H9 (cell line): ENCODE measurements around the gene EFNA1. TPM values are rescaled to one million over a fixed set of nuclear protein-coding genes. Genes with fewer than 3 reads are reported as not detected.

Source experiments
- DNase-seq: peaks from one replicate; pipeline ENCODE4 v3.0.0-alpha.2; 2017
- H2AFZ ChIP-seq: one replicate; pipeline ENCODE4 v1.6.1; 2013; ENCODE audit warnings: mild to moderate bottlenecking, low read length, control low read depth, moderate library complexity
- H2AK5ac ChIP-seq: 2 replicates; pipeline ENCODE4 v1.6.1; 2013; ENCODE audit warnings: low read length, control low read depth, mixed read lengths; ENCODE audit not compliant: insufficient read length
- H2BK120ac ChIP-seq: one replicate; pipeline ENCODE4 v1.6.1; 2013; ENCODE audit warnings: low read depth, mild to moderate bottlenecking, low read length, control low read depth, inconsistent platforms; ENCODE audit not compliant: poor library complexity, severe bottlenecking
- H2BK12ac ChIP-seq: 2 replicates; pipeline ENCODE4 v1.6.1; 2013; ENCODE audit warnings: low read length, control low read depth, mixed read lengths, low read depth; ENCODE audit not compliant: insufficient read length
- H2BK15ac ChIP-seq: 2 replicates; pipeline ENCODE4 v1.6.1; 2013; ENCODE audit warnings: low read depth, low read length, control low read depth
- H2BK20ac ChIP-seq: one replicate; pipeline ENCODE4 v1.6.1; 2013; ENCODE audit warnings: low read depth, mild to moderate bottlenecking, low read length, control low read depth, inconsistent platforms; ENCODE audit not compliant: poor library complexity, severe bottlenecking
- H2BK5ac ChIP-seq: 2 replicates; pipeline ENCODE4 v1.6.1; 2013; ENCODE audit warnings: low read length, control low read depth, mixed read lengths; ENCODE audit not compliant: insufficient read length
- H3K14ac ChIP-seq: 2 replicates; pipeline ENCODE4 v1.6.1; 2013; ENCODE audit warnings: low read length, control low read depth; ENCODE audit not compliant: insufficient read depth
- H3K18ac ChIP-seq: 2 replicates; pipeline ENCODE4 v1.6.1; 2013; ENCODE audit warnings: low read depth, mild to moderate bottlenecking, mixed read lengths, low read length, control low read depth; ENCODE audit not compliant: insufficient read length
- H3K23ac ChIP-seq: 2 replicates; pipeline ENCODE4 v1.6.1; 2013; ENCODE audit warnings: low read length, control low read depth, mixed read lengths, low read depth; ENCODE audit not compliant: insufficient read length
- H3K23me2 ChIP-seq: 2 replicates; pipeline ENCODE4 v1.6.1; 2013; ENCODE audit warnings: low read depth, mild to moderate bottlenecking, mixed read lengths, low read length, control low read depth; ENCODE audit not compliant: insufficient read length, poor library complexity, severe bottlenecking
- H3K27ac ChIP-seq: 2 replicates; pipeline ENCODE4 v1.5.1; 2013; ENCODE audit warnings: low read length, control low read depth, mixed read lengths, low read depth; ENCODE audit not compliant: insufficient read length
- H3K27me3 ChIP-seq: 2 replicates; pipeline ENCODE4 v1.6.1; 2013; ENCODE audit warnings: low read length, control low read depth, inconsistent platforms; ENCODE audit not compliant: insufficient read depth
- H3K4ac ChIP-seq: 2 replicates; pipeline ENCODE4 v1.6.1; 2013; ENCODE audit warnings: low read depth, mild to moderate bottlenecking, control low read depth, inconsistent platforms, low read length, moderate library complexity
- H3K4me1 ChIP-seq: 2 replicates; pipeline ENCODE4 v1.6.1; 2013; ENCODE audit warnings: low read length, control low read depth, inconsistent platforms; ENCODE audit not compliant: insufficient read depth
- H3K4me2 ChIP-seq: 2 replicates; pipeline ENCODE4 v1.6.1; 2013; ENCODE audit warnings: low read length, control low read depth, mixed read lengths; ENCODE audit not compliant: insufficient read length, insufficient read depth
- H3K56ac ChIP-seq: 2 replicates; pipeline ENCODE4 v1.6.1; 2013; ENCODE audit warnings: low read depth, mild to moderate bottlenecking, mixed read lengths, low read length, control low read depth; ENCODE audit not compliant: insufficient read length
- H3K79me1 ChIP-seq: 2 replicates; pipeline ENCODE4 v1.6.1; 2013; ENCODE audit warnings: low read depth, mild to moderate bottlenecking, moderate library complexity, low read length, control low read depth, inconsistent platforms; ENCODE audit not compliant: insufficient read depth, poor library complexity, severe bottlenecking
- H3K79me2 ChIP-seq: 2 replicates; pipeline ENCODE4 v1.6.1; 2013; ENCODE audit warnings: low read length, control low read depth, inconsistent platforms; ENCODE audit not compliant: insufficient read depth
- H3K9ac ChIP-seq: 2 replicates; pipeline ENCODE4 v1.6.1; 2013; ENCODE audit warnings: low read length, control low read depth, mixed read lengths; ENCODE audit not compliant: insufficient read length; ENCODE audit errors: extremely low read depth
- H3K9me3 ChIP-seq: one replicate; pipeline ENCODE4 v1.6.1; 2013; ENCODE audit warnings: low read depth, low read length, inconsistent platforms; ENCODE audit not compliant: control insufficient read depth
- H3T11ph ChIP-seq: one replicate; pipeline ENCODE4 v1.6.1; 2013; ENCODE audit warnings: mild to moderate bottlenecking, low read length, control low read depth, inconsistent platforms
- H4K20me1 ChIP-seq: one replicate; pipeline ENCODE4 v1.6.1; 2013; ENCODE audit not compliant: control insufficient read depth, insufficient read length, insufficient read depth
- H4K5ac ChIP-seq: 2 replicates; pipeline ENCODE4 v1.6.1; 2013; ENCODE audit warnings: low read depth, mild to moderate bottlenecking, mixed read lengths, low read length, control low read depth; ENCODE audit not compliant: insufficient read length
- H4K8ac ChIP-seq: replicated peaks from 2 replicates; pipeline ENCODE4 v1.6.1; 2013; ENCODE audit warnings: low read length, control low read depth, mixed read lengths, low read depth; ENCODE audit not compliant: insufficient read length
- H4K91ac ChIP-seq: 2 replicates; pipeline ENCODE4 v1.6.1; 2013; ENCODE audit warnings: low read depth, mild to moderate bottlenecking, moderate library complexity, mixed read lengths, low read length, control low read depth; ENCODE audit not compliant: insufficient read length
- H3K27ac Mint-ChIP-seq, 3 experiments: 2 replicates in 2 of 3; 3 replicates in 1 of 3; pipeline ENCODE4 v1.8.0; 2020 to 2021; ENCODE audit warnings: mixed read lengths in 3 of 3, mild to moderate bottlenecking in 1 of 3, moderate library complexity in 1 of 3
- H3K27me3 Mint-ChIP-seq: 2 replicates; pipeline ENCODE4 v1.8.0; 2021; ENCODE audit warnings: low read depth, mild to moderate bottlenecking, moderate library complexity, mixed read lengths
- H3K36me3 Mint-ChIP-seq, 3 experiments: 2 replicates in 2 of 3; 3 replicates in 1 of 3; pipeline ENCODE4 v1.8.0; 2020 to 2021; ENCODE audit warnings: low read depth in 3 of 3, mixed read lengths in 3 of 3; ENCODE audit not compliant: insufficient read depth in 1 of 3
- H3K4me1 Mint-ChIP-seq, 2 experiments: 2 replicates each; pipeline ENCODE4 v1.8.0; 2020; ENCODE audit warnings: mixed read lengths in 2 of 2
- H3K4me3 Mint-ChIP-seq, 2 experiments: 2 replicates in 1 of 2; 3 replicates in 1 of 2; pipeline ENCODE4 v1.8.0; 2020 to 2021; ENCODE audit warnings: mild to moderate bottlenecking in 2 of 2, mixed read lengths in 2 of 2, moderate library complexity in 1 of 2
- H3K9me3 Mint-ChIP-seq, 2 experiments: 2 replicates in 1 of 2; 3 replicates in 1 of 2; pipeline ENCODE4 v1.8.0; 2020; ENCODE audit warnings: mild to moderate bottlenecking in 2 of 2, mixed read lengths in 2 of 2, moderate library complexity in 1 of 2
- CTCF ChIP-seq: fragments of 200-600 bp; sonication (generic); conservative IDR thresholded peaks from 3 replicates; pipeline ENCODE4 v1.8.0; 2021; ENCODE audit warnings: antibody characterized with exemption, mild to moderate bottlenecking
- WGBS: extraction: QIAGEN DNeasy Blood & Tissue Kit; methylation state at CpG from one replicate; pipeline ENCODE4 v1.1.7; 2013; ENCODE audit warnings: missing lambda C conversion rate, low lambda C conversion rate, mixed read lengths; ENCODE audit not compliant: insufficient read length; ENCODE audit errors: extremely low coverage; 5-methylcytosine and 5-hydroxymethylcytosine counted together
- total RNA-seq: library from RNA; stranded (reverse); gene quantifications from 2 replicates; pipeline ENCODE4 v1.2.1, GENCODE V29; 2021

EFNA1 gene
- total RNA-seq, 1 experiment from 2014 or later: 1.4 TPM

DNA sequence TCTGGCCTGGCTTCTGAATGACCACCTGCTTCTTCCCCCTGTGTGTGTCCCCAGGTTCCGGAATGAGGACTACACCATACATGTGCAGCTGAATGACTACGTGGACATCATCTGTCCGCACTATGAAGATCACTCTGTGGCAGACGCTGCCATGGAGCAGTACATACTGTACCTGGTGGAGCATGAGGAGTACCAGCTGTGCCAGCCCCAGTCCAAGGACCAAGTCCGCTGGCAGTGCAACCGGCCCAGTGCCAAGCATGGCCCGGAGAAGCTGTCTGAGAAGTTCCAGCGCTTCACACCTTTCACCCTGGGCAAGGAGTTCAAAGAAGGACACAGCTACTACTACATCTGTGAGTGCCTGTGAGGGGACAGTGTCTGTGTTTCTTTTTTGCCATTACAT lies 3.6 kb downstream of the EFNA1 start:
- H3K4me3 Mint-ChIP-seq: no peak overlapping the region
- no peak overlapping the region for H2AFZ ChIP-seq
- no peak overlapping the region for H3T11ph ChIP-seq
- peaks cover 57% of the 10 kb centered on the region for H3K27me3 Mint-ChIP-seq
- no peak overlapping the region for H3K18ac ChIP-seq
- H2BK5ac ChIP-seq: no peak overlapping the region
- no peak overlapping the region for H3K4ac ChIP-seq
- H3K79me1 ChIP-seq: no peaks in the 10 kb centered on the region
- no peak overlapping the region for H2BK20ac ChIP-seq
- no peaks in the 10 kb centered on the region; a peak in 1 of 5 replicates for H3K9me3 Mint-ChIP-seq
- H2BK12ac ChIP-seq: no peak overlapping the region
- H3K4me2 ChIP-seq: no peak overlapping the region
- no peak overlapping the region for H2BK120ac ChIP-seq
- H4K20me1 ChIP-seq: peaks cover 2% of the 10 kb centered on the region
- peaks cover 2 to 12% (median 6%) of the 10 kb centered on the region in 3 experiments; a peak in 6 of 7 replicates for H3K36me3 Mint-ChIP-seq
- H3K79me2 ChIP-seq: no peaks in the 10 kb centered on the region
- H4K8ac ChIP-seq: no peak overlapping the region
- no peak for DNase-seq
- H4K5ac ChIP-seq: no peak overlapping the region
- H4K91ac ChIP-seq: no peak overlapping the region
- peaks cover 48 to 52% of the 10 kb centered on the region in 2 experiments for H3K4me1 Mint-ChIP-seq
- H3K9me3 ChIP-seq: no peaks in the 10 kb centered on the region
- H3K4me1 ChIP-seq: no peaks in the 10 kb centered on the region; the same call in 1 of the 2 replicates
- no peak overlapping the region for H3K23ac ChIP-seq
- H3K27me3 ChIP-seq: peaks cover 17% of the 10 kb centered on the region; the same call in 1 of the 2 replicates
- H3K9ac ChIP-seq: no peak overlapping the region
- H3K56ac ChIP-seq: no peak overlapping the region
- no peak overlapping the region for H2BK15ac ChIP-seq
- TF ChIP-seq CTCF: no peak
- no peak overlapping the region for H3K27ac Mint-ChIP-seq
- H2AK5ac ChIP-seq: no peak overlapping the region
- H3K23me2 ChIP-seq: peaks cover 36% of the 10 kb centered on the region
- H3K14ac ChIP-seq: no peak overlapping the region
- no peak overlapping the region for H3K27ac ChIP-seq
- WGBS: no CpG with 5 or more reads among the region's 8 CpGs
